Endothelial cell of umbilical vein (primary cell): ENCODE measurements around the gene PTH1R. TPM values are rescaled to one million over a fixed set of nuclear protein-coding genes. Genes with fewer than 3 reads are reported as not detected.

Experiments used
- BruUV-seq: library from RNA; stranded (reverse); fragments of 400-500 nt; replicated peaks from 2 replicates; lab custom pipeline; 2021; lab: Mats Ljungman, UMichigan
- CTCF ChIA-PET: fragments of 300-600, 350-600 bp; sonication (Branson Sonifier 250); formaldehyde crosslinking; loops from one replicate; lab custom pipeline; 2021; ENCODE audit warnings: antibody characterized with exemption, inconsistent platforms; lab: Charles Lee
- POLR2A ChIA-PET: fragments of 300-600, 350-600 bp; sonication (Branson Sonifier 250); formaldehyde crosslinking; loops from one replicate; lab custom pipeline; 2021; ENCODE audit warnings: antibody characterized with exemption, inconsistent platforms; lab: Charles Lee
- DNase-seq: peaks from one replicate; pipeline ENCODE4 v3.0.0-alpha.2; 2011; ENCODE audit warnings: low read depth, low spot score
- FAIRE-seq: peaks from 2 replicates; lab custom pipeline; 2011; peaks lifted over from hg19 to GRCh38; lab: Jason Lieb, UNC
- H2AFZ ChIP-seq: 2 replicates; pipeline ENCODE4 v1.6.0; 2012; ENCODE audit warnings: low read depth, low read length, control low read depth, inconsistent platforms
- H3K27ac ChIP-seq: 2 replicates; pipeline ENCODE4 v1.5.1; 2011; ENCODE audit warnings: low read depth, mild to moderate bottlenecking, control low read depth, low read length, moderate library complexity; ENCODE audit not compliant: insufficient read depth
- H3K27me3 ChIP-seq, 2 experiments: 2 replicates each; pipeline versions ENCODE4 v1.6.0 to v1.6.1; 2011; ENCODE audit warnings: low read length in 2 of 2, mixed read lengths in 1 of 2; ENCODE audit not compliant: control insufficient read depth in 2 of 2, insufficient read depth in 2 of 2
- H3K36me3 ChIP-seq, 2 experiments: 2 replicates in 1 of 2; 3 replicates in 1 of 2; pipeline ENCODE4 v1.5.1; 2011; ENCODE audit warnings: low read length in 2 of 2, mild to moderate bottlenecking in 1 of 2, moderate library complexity in 1 of 2; ENCODE audit not compliant: control insufficient read depth in 2 of 2, insufficient read depth in 2 of 2; ENCODE audit errors: extremely low read depth in 1 of 2
- H3K4me1 ChIP-seq: 3 replicates; pipeline ENCODE4 v1.5.1; 2011; ENCODE audit warnings: mild to moderate bottlenecking, low read length; ENCODE audit not compliant: control insufficient read depth, insufficient read depth; ENCODE audit errors: extremely low read depth
- H3K4me2 ChIP-seq: 2 replicates; pipeline ENCODE4 v1.6.1; 2011; ENCODE audit warnings: low read length, control low read depth, mixed read lengths; ENCODE audit not compliant: insufficient read depth
- H3K4me3 ChIP-seq, 3 experiments: fragments of 200-600 bp in 1 of 3; sonication (generic), shearing (Covaris generic) in 1 of 3; replicated peaks in 1 of 3; 2 replicates each; pipeline ENCODE4 v1.5.1; 2011 to 2016; ENCODE audit warnings: control low read depth in 3 of 3, low read length in 3 of 3, mild to moderate bottlenecking in 2 of 3, inconsistent platforms in 1 of 3, low read depth in 1 of 3, moderate library complexity in 1 of 3; ENCODE audit not compliant: insufficient read depth in 1 of 3
- H3K79me2 ChIP-seq: 2 replicates; pipeline ENCODE4 v1.6.0; 2012; ENCODE audit warnings: low read length, inconsistent platforms; ENCODE audit not compliant: control insufficient read depth, insufficient read depth
- H3K9ac ChIP-seq: replicated peaks from 2 replicates; pipeline ENCODE3; 2011; ENCODE audit warnings: low read length, control low read depth; ENCODE audit not compliant: insufficient read depth; ENCODE audit errors: extremely low read depth
- H3K9me1 ChIP-seq: replicated peaks from 3 replicates; pipeline ENCODE4 v1.6.0; 2011; ENCODE audit warnings: mild to moderate bottlenecking, low read length; ENCODE audit not compliant: control insufficient read depth, insufficient read depth; ENCODE audit errors: extremely low read depth
- H3K9me3 ChIP-seq: replicated peaks from 2 replicates; pipeline ENCODE4 v1.5.1; 2012; ENCODE audit warnings: low read length, inconsistent platforms; ENCODE audit not compliant: control insufficient read depth, insufficient read depth
- H4K20me1 ChIP-seq: replicated peaks from 2 replicates; pipeline ENCODE3; 2011; ENCODE audit warnings: mild to moderate bottlenecking, low read length; ENCODE audit not compliant: control insufficient read depth, insufficient read depth; ENCODE audit errors: extremely low read depth
- CTCF ChIP-seq, 2 donors: IDR thresholded peaks; 1 replicate in 1 of 2; 2 replicates in 1 of 2; pipeline ENCODE4 v1.5.1; 2011; ENCODE audit warnings: low read length in 2 of 2, mild to moderate bottlenecking in 2 of 2, moderate library complexity in 2 of 2, control low read depth in 1 of 2, inconsistent platforms in 1 of 2, low read depth in 1 of 2; ENCODE audit not compliant: insufficient read depth in 1 of 2; ENCODE audit errors: extremely low read depth in 1 of 2
- EZH2 ChIP-seq: IDR thresholded peaks from 2 replicates; pipeline ENCODE4 v1.6.1; 2012; ENCODE audit warnings: borderline replicate concordance, low read depth, mild to moderate bottlenecking, moderate library complexity, low read length, inconsistent platforms; ENCODE audit not compliant: severe bottlenecking
- FOS ChIP-seq: IDR thresholded peaks from 2 replicates; pipeline ENCODE4 v1.6.1; 2011; ENCODE audit warnings: mild to moderate bottlenecking, low read length, moderate library complexity, borderline replicate concordance; ENCODE audit not compliant: insufficient read depth
- GATA2 ChIP-seq: IDR thresholded peaks from 2 replicates; pipeline ENCODE4 v1.7.0; 2011; ENCODE audit warnings: low read depth, mild to moderate bottlenecking, moderate library complexity, mixed read lengths, low read length; ENCODE audit not compliant: insufficient read length, insufficient read depth
- JUN ChIP-seq: IDR thresholded peaks from 2 replicates; pipeline ENCODE4 v1.6.1; 2011; ENCODE audit warnings: borderline replicate concordance, low read depth; ENCODE audit not compliant: insufficient read length, insufficient read depth
- MAX ChIP-seq: IDR thresholded peaks from 2 replicates; pipeline ENCODE4 v1.6.1; 2011; ENCODE audit not compliant: insufficient read depth, insufficient read length
- MYC ChIP-seq: IDR thresholded peaks from one replicate; pipeline ENCODE4 v1.6.1; 2011; ENCODE audit warnings: mild to moderate bottlenecking, low read depth, low read length
- POLR2A ChIP-seq: IDR thresholded peaks from 2 replicates; pipeline ENCODE4 v1.6.1; 2012; ENCODE audit warnings: low read depth, mild to moderate bottlenecking, control low read depth, low read length
- POLR2AphosphoS5 ChIP-seq: IDR thresholded peaks from 2 replicates; pipeline ENCODE4 v1.6.1; 2012; ENCODE audit warnings: low read depth, mild to moderate bottlenecking, control low read depth, low read length, moderate library complexity; ENCODE audit not compliant: insufficient read depth
- dilution Hi-C: fragments of 300-500 bp; cut with MboI; formaldehyde crosslinking; loops from one replicate; pipeline ENCODE4 v1.15.0; 2019; ENCODE audit warnings: low sequenced_read_pairs; ENCODE audit not compliant: extremely low pct_ligation_motif_present
- intact Hi-C: fragments of 100-400 bp; cut with micrococcal nuclease; formaldehyde crosslinking; loops from one replicate; pipeline ENCODE4 v1.10.0; 2022
- polyA plus RNA-seq, 4 experiments: library from polyadenylated mRNA; depleted of rRNA in 3 of 4; stranded (reverse) in 3 of 4; unstranded in 1 of 4; fragments of >200 nt; gene quantifications; 2 replicates each; pipeline versions ENCODE4 v1.2.1 to v1.2.3, GENCODE V29; 2011 to 2012; ENCODE audit warnings: missing spikeins in 1 of 4
- total RNA-seq: library from RNA; stranded (reverse); gene quantifications from 2 replicates; pipeline ENCODE4 v1.2.3, GENCODE V29; 2021

PTH1R gene
- total and polyA plus RNA-seq, 2 donors (not counting 3 experiments of a cell fraction or from before 2014, with no cell fraction given), result 0.08 to 0.46 TPM

- no peak overlapping the region for H3K4me2 ChIP-seq
- no peak overlapping the region for H3K27ac ChIP-seq
- no peaks in the 10 kb centered on the region for H3K9me3 ChIP-seq
- no peak overlapping the region for H3K4me3 ChIP-seq
- BruUV-seq, result no TSS peak
- no peaks in the 10 kb centered on the region for H3K79me2 ChIP-seq
- H3K36me3 ChIP-seq, result no peaks in the 10 kb centered on the region
- H3K9ac ChIP-seq, result no peak overlapping the region
- no peak overlapping the region for H2AFZ ChIP-seq
- dilution Hi-C loops, result no loop called here
- no peak for DNase-seq
- POLR2A ChIA-PET, result no interaction called here
- no peaks in the 10 kb centered on the region for H3K27me3 ChIP-seq
- FAIRE-seq, result no peak
- no peaks in the 10 kb centered on the region for H4K20me1 ChIP-seq
- intact Hi-C loops, result no loop called here
- H3K4me1 ChIP-seq, result peaks cover 8% of the 10 kb centered on the region
- no peaks in the 10 kb centered on the region for H3K9me1 ChIP-seq
- CTCF ChIA-PET, result interaction anchor here (1.2 to 2.2 kb wide), 3 partner anchors 9 to 238 kb away, joined by 3 to 8 read pairs (median 4); no protein-coding TSS in a partner anchor
- TF ChIP-seq GATA2 (no peak), POLR2A (no peak), MAX (no peak), CTCF (IDR thresholded peaks at IDR 0.05; ENCODE audit: extremely low read depth in 1 of 2, insufficient read depth in 1 of 2, low read depth in 1 of 2, low read length in 2 of 2) (no peak), FOS (no peak), POLR2AphosphoS5 (no peak), EZH2 (no peak), JUN (no peak), MYC (no peak)
Observed at GRCh38 chr3:46902188-46902631, 24.7 kb downstream of the PTH1R start.
